Measurements from ENCODE around the gene MARCHF5. TPM values are rescaled to one million over a fixed set of nuclear protein-coding genes. Genes with fewer than 3 reads are reported as not detected.
A peak's percentile ranks its signal among the peaks of the same experiment; 100 is the strongest.

The MARCHF5 gene
- total RNA-seq, 1 donor from 2014 or later: 49.9 TPM

GRCh38 chr10:92377962-92378361, 87.0 kb downstream of the MARCHF5 start:
- peaks cover 47% of the 10 kb centered on the region for H3K27me3 Mint-ChIP-seq (ENCODE audit: unreplicated experiment)
- no peak for TF ChIP-seq CTCF (IDR thresholded peaks at IDR 0.05)
- H3K4me1 Mint-ChIP-seq (ENCODE audit: unreplicated experiment): no peaks in the 10 kb centered on the region
- H3K27ac Mint-ChIP-seq (ENCODE audit: unreplicated experiment): no peak overlapping the region
- DNase-seq (ENCODE audit: extremely low spot score, unreplicated experiment): peak; percentile 30
- no peak overlapping the region for H3K4me3 Mint-ChIP-seq (ENCODE audit: unreplicated experiment)
- no peaks in the 10 kb centered on the region for H3K9me3 Mint-ChIP-seq (ENCODE audit: unreplicated experiment)
- H3K36me3 Mint-ChIP-seq (ENCODE audit: unreplicated experiment): no peaks in the 10 kb centered on the region

- Mint-ChIP-seq H3K27me3 (ENCODE audit: unreplicated experiment) (peaks cover 46% of the 10 kb centered on the region), H3K36me3 (ENCODE audit: unreplicated experiment) (no peaks in the 10 kb centered on the region), H3K4me1 (ENCODE audit: unreplicated experiment) (no peaks in the 10 kb centered on the region), H3K27ac (ENCODE audit: unreplicated experiment) (no peak overlapping the region), H3K9me3 (ENCODE audit: unreplicated experiment) (no peaks in the 10 kb centered on the region), H3K4me3 (ENCODE audit: unreplicated experiment) (no peak overlapping the region)
- no peak for TF ChIP-seq CTCF (IDR thresholded peaks at IDR 0.05)
- no peak for DNase-seq (ENCODE audit: extremely low spot score, unreplicated experiment)
Measured at GRCh38 chr10:92381543-92381954, 90.6 kb downstream of the MARCHF5 start.

GRCh38 chr10:92382631-92383030, 91.7 kb downstream of the MARCHF5 start:
- no peak for TF ChIP-seq CTCF (IDR thresholded peaks at IDR 0.05)
- Mint-ChIP-seq H3K9me3 (ENCODE audit: unreplicated experiment) (no peaks in the 10 kb centered on the region), H3K27ac (ENCODE audit: unreplicated experiment) (no peak overlapping the region), H3K4me1 (ENCODE audit: unreplicated experiment) (no peaks in the 10 kb centered on the region), H3K36me3 (ENCODE audit: unreplicated experiment) (no peaks in the 10 kb centered on the region), H3K27me3 (ENCODE audit: unreplicated experiment) (peaks cover 46% of the 10 kb centered on the region), H3K4me3 (ENCODE audit: unreplicated experiment) (no peak overlapping the region)
- DNase-seq (ENCODE audit: extremely low spot score, unreplicated experiment): no peak

- no peaks in the 10 kb centered on the region for H3K36me3 Mint-ChIP-seq (ENCODE audit: unreplicated experiment)
- no peak for TF ChIP-seq CTCF (IDR thresholded peaks at IDR 0.05)
- H3K27me3 Mint-ChIP-seq (ENCODE audit: unreplicated experiment): peaks cover 30% of the 10 kb centered on the region
- no peak for DNase-seq (ENCODE audit: extremely low spot score, unreplicated experiment)
- no peak overlapping the region for H3K27ac Mint-ChIP-seq (ENCODE audit: unreplicated experiment)
- no peaks in the 10 kb centered on the region for H3K9me3 Mint-ChIP-seq (ENCODE audit: unreplicated experiment)
- no peaks in the 10 kb centered on the region for H3K4me1 Mint-ChIP-seq (ENCODE audit: unreplicated experiment)
- no peak overlapping the region for H3K4me3 Mint-ChIP-seq (ENCODE audit: unreplicated experiment)
Measured at GRCh38 chr10:92384741-92385140, 93.8 kb downstream of the MARCHF5 start.

- no peaks in the 10 kb centered on the region for H3K4me1 Mint-ChIP-seq (ENCODE audit: unreplicated experiment)
- H3K9me3 Mint-ChIP-seq (ENCODE audit: unreplicated experiment): no peaks in the 10 kb centered on the region
- no peak for TF ChIP-seq CTCF (IDR thresholded peaks at IDR 0.05)
- no peaks in the 10 kb centered on the region for H3K36me3 Mint-ChIP-seq (ENCODE audit: unreplicated experiment)
- no peak overlapping the region for H3K4me3 Mint-ChIP-seq (ENCODE audit: unreplicated experiment)
- no peak for DNase-seq (ENCODE audit: extremely low spot score, unreplicated experiment)
- peaks cover 24% of the 10 kb centered on the region for H3K27me3 Mint-ChIP-seq (ENCODE audit: unreplicated experiment)
- no peak overlapping the region for H3K27ac Mint-ChIP-seq (ENCODE audit: unreplicated experiment)
Measured at GRCh38 chr10:92385831-92386230, 94.9 kb downstream of the MARCHF5 start.
